ENCODE measurements around the gene AHNAK2. TPM values are rescaled to one million over a fixed set of nuclear protein-coding genes. Genes with fewer than 3 reads are reported as not detected.
"Not testable (repeated sequence)": the region's sequence is repeated elsewhere in the genome, so short reads cannot be mapped to it uniquely, and the experiment has no call there.

AHNAK2 gene
- total RNA-seq, 1 donor from 2014 or later = 2.0 TPM

- no peak for TF ChIP-seq CTCF (conservative IDR thresholded peaks at IDR 0.05)
- Mint-ChIP-seq H3K27ac (no peak overlapping the region), H3K36me3 (no peaks in the 10 kb centered on the region), H3K4me1 (ENCODE audit: unreplicated experiment) (peaks cover 6% of the 10 kb centered on the region), H3K9me3 (no peaks in the 10 kb centered on the region), H3K27me3 (no peaks in the 10 kb centered on the region), H3K4me3 (no peak overlapping the region)
- DNase-seq (ENCODE audit: extremely low spot score, unreplicated experiment) = no peak
These were observed 86.3 kb downstream of the AHNAK2 start for GRCh38 chr14:104891664-104892530.

GRCh38 chr14:104891121-104891551, 87.0 kb downstream of the AHNAK2 start:
- H3K4me1 Mint-ChIP-seq (ENCODE audit: unreplicated experiment) = no peaks in the 10 kb centered on the region
- H3K9me3 Mint-ChIP-seq = no peaks in the 10 kb centered on the region
- DNase-seq (ENCODE audit: extremely low spot score, unreplicated experiment) = no peak
- no peaks in the 10 kb centered on the region for H3K27me3 Mint-ChIP-seq
- H3K4me3 Mint-ChIP-seq = no peak overlapping the region
- no peak overlapping the region for H3K27ac Mint-ChIP-seq
- H3K36me3 Mint-ChIP-seq = no peaks in the 10 kb centered on the region
- no peak for TF ChIP-seq CTCF (conservative IDR thresholded peaks at IDR 0.05)

GRCh38 chr14:104890292-104890691, 87.9 kb downstream of the AHNAK2 start:
- DNase-seq (ENCODE audit: extremely low spot score, unreplicated experiment); H3K4me3 Mint-ChIP-seq; H3K27ac Mint-ChIP-seq; H3K9me3 Mint-ChIP-seq; H3K36me3 Mint-ChIP-seq; H3K27me3 Mint-ChIP-seq; H3K4me1 Mint-ChIP-seq (ENCODE audit: unreplicated experiment): not testable (repeated sequence)

DNA sequence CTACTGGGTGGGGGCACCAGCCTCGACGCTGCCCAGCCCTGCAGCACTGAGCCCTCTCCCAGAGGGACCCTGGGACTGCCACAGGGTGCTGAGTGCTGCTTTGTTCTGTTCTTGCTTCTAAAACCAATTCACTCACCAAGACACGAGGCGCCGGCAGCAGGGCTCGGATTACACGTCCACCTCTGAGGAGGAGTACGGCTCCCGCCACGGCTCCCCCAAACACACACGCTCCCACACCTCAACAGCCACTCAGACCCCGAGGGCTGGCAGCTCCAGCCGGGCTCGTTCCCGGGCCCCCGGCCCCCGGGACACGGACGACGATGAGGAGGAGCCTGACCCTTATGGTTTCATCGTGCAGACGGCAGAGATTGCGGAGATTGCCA, 88.8 kb downstream of the AHNAK2 start:
- DNase-seq (ENCODE audit: extremely low spot score, unreplicated experiment) = no peak
- H3K4me1 Mint-ChIP-seq (ENCODE audit: unreplicated experiment) = no peaks in the 10 kb centered on the region
- no peaks in the 10 kb centered on the region for H3K36me3 Mint-ChIP-seq
- H3K4me3 Mint-ChIP-seq = no peak overlapping the region
- H3K27me3 Mint-ChIP-seq = no peaks in the 10 kb centered on the region
- no peak overlapping the region for H3K27ac Mint-ChIP-seq
- no peaks in the 10 kb centered on the region for H3K9me3 Mint-ChIP-seq
- TF ChIP-seq CTCF (conservative IDR thresholded peaks at IDR 0.05) = no peak

- Mint-ChIP-seq H3K4me3 (no peak overlapping the region), H3K4me1 (ENCODE audit: unreplicated experiment) (no peaks in the 10 kb centered on the region), H3K27me3 (no peaks in the 10 kb centered on the region), H3K36me3 (no peaks in the 10 kb centered on the region), H3K27ac (no peak overlapping the region), H3K9me3 (no peaks in the 10 kb centered on the region)
- no peak for TF ChIP-seq CTCF (conservative IDR thresholded peaks at IDR 0.05)
- DNase-seq (ENCODE audit: extremely low spot score, unreplicated experiment) = no peak
These were observed 89.4 kb downstream of the AHNAK2 start for GRCh38 chr14:104888489-104889374.
